AG04450 (cell line): ENCODE data around the gene IFIT5. TPM values are rescaled to one million over a fixed set of nuclear protein-coding genes. Genes with fewer than 3 reads are reported as not detected.
"Not testable (repeated sequence)": the region's sequence is repeated elsewhere in the genome, so short reads cannot be mapped to it uniquely, and the experiment has no call there.

ENCODE experiments used
- CTCF ChIA-PET: fragments of 300-600, 350-600 bp; formaldehyde crosslinking; extraction: SDS; loops from one replicate; lab custom pipeline; 2022; ENCODE audit warnings: antibody characterized with exemption, inconsistent platforms; lab: Charles Lee
- POLR2A ChIA-PET: fragments of 350-600 bp; formaldehyde crosslinking; extraction: SDS; loops from one replicate; lab custom pipeline; 2021; ENCODE audit warnings: antibody characterized with exemption, inconsistent platforms; lab: Yijun Ruan, JAX
- DNase-seq: peaks from one replicate; pipeline ENCODE4 v3.0.0-alpha.2; 2011; ENCODE audit warnings: low read depth, low spot score
- H3K27ac ChIP-seq: one replicate; pipeline ENCODE4 v1.5.1; 2012; ENCODE audit warnings: low read depth, low read length, control low read depth
- H3K27me3 ChIP-seq: one replicate; pipeline ENCODE4 v1.6.0; 2012; ENCODE audit warnings: low read length; ENCODE audit not compliant: control insufficient read depth, insufficient read depth
- H3K4me3 ChIP-seq: 2 replicates; pipeline ENCODE4 v1.5.1; 2011; ENCODE audit warnings: mild to moderate bottlenecking, low read depth, low read length, control low read depth
- H3K9me3 ChIP-seq: 2 replicates; pipeline ENCODE4 v1.5.1; 2012; ENCODE audit warnings: low read length; ENCODE audit not compliant: control insufficient read depth, insufficient read depth
- CTCF ChIP-seq: IDR thresholded peaks from 2 replicates; pipeline ENCODE4 v1.5.1; 2011; ENCODE audit warnings: low read depth, low read length, control low read depth, inconsistent platforms
- polyA plus RNA-seq: library from polyadenylated mRNA; depleted of rRNA; stranded (reverse); fragments of >200 nt; gene quantifications from 2 replicates; pipeline ENCODE4 v1.2.3, GENCODE V29; 2011

Gene IFIT5
- polyA plus RNA-seq, 1 experiment, result 14.9 TPM

DNA sequence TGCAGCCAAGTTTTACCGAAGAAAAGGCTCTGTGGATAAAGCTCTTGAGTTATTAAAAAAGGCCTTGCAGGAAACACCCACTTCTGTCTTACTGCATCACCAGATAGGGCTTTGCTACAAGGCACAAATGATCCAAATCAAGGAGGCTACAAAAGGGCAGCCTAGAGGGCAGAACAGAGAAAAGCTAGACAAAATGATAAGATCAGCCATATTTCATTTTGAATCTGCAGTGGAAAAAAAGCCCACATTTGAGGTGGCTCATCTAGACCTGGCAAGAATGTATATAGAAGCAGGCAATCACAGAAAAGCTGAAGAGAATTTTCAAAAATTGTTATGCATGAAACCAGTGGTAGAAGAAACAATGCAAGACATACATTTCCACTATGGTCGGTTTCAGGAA lies 11.3 kb upstream of the IFIT5 start:
- no peaks in the 10 kb centered on the region for H3K27me3 ChIP-seq
- no peak for TF ChIP-seq CTCF
- ChIA-PET POLR2A (no interaction called here), CTCF (interaction anchor here (1.6 kb wide), 1 partner anchor 185 kb away, joined by 5 read pairs; no protein-coding TSS in a partner anchor)
- peaks cover 2% of the 10 kb centered on the region; the same call in 1 of the 2 replicates for H3K9me3 ChIP-seq
- H3K4me3 ChIP-seq, result no peak overlapping the region
- no peak overlapping the region for H3K27ac ChIP-seq
- no peak for DNase-seq

DNA sequence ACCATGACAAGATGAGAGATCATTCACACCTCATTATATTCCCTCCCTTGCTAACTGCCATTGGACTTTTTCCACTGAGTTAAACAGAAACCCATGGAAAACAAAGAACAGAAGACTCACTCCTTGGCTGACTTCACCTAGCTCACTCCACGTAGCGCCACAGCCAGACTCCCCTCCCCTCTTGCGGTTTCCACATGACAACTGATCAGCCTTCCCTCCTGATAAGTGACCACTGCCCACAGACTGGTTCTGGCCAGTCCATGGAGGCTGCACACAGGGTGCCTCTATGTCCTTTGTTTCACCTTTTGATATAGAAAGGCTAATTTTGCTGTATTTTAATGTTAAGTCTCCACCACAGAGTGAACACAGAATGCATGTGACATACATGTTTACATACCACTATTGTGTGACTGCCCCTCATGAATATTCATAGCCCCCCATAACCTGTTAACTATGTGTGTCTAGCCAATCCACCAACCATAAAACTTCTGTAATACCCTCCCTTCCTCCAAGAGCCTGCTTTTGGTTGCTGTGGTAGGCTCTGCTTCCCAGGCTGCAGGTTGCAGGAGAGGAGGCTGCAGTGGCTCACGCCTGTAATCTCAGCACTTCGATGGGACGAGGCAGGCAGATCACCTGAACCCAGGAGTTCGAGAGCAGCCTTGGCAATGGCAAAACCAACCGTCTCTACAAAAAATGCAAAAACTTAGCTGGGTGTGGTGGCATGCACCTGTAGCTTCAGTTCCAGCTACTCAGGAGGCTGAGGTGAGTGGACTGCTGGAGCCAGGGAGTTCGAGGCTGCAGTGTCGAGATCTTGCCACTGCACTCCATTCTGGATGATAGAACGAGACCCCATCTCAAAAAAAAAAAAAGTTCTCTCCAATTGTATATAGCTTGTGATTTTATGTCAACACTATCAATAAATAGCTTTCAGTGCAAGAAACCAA lies 10.0 kb upstream of the IFIT5 start:
- H3K27me3 ChIP-seq, result no peaks in the 10 kb centered on the region
- DNase-seq, result no peak
- no peak for TF ChIP-seq CTCF
- no peak overlapping the region for H3K27ac ChIP-seq
- POLR2A ChIA-PET, result interaction anchor here (0.7 kb wide), 1 partner anchor 74 kb away, joined by 4 read pairs; no protein-coding TSS in a partner anchor
- H3K4me3 ChIP-seq, result no peak overlapping the region
- CTCF ChIA-PET, result no interaction called here
- H3K9me3 ChIP-seq, result peaks cover 2% of the 10 kb centered on the region; the same call in 1 of the 2 replicates

DNA sequence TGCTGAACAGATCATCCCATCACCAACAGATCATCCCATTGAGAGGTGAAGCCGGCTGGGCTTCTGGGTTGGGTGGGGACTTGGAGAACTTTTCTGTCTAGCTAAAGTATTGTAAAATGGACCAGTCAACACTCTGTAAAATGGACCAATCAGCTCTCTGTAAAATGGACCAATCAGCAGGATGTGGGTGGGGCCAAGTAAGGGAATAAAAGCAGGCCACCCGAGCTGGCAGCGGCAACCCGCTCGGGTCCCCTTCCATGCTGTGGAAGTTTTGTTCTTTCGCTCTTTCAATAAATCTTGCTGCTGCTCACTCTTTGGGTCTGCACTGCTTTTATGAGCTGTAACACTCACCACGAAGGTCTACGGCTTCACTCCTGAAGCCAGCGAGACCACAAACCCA lies 8.2 kb upstream of the IFIT5 start:
- H3K4me3 ChIP-seq, H3K27me3 ChIP-seq, POLR2A ChIA-PET, H3K27ac ChIP-seq, DNase-seq, H3K9me3 ChIP-seq: not testable (repeated sequence)
- CTCF ChIA-PET, result interaction anchor here (1.0 kb wide), 1 partner anchor 1460 kb away, joined by 3 read pairs; no protein-coding TSS in a partner anchor

DNA sequence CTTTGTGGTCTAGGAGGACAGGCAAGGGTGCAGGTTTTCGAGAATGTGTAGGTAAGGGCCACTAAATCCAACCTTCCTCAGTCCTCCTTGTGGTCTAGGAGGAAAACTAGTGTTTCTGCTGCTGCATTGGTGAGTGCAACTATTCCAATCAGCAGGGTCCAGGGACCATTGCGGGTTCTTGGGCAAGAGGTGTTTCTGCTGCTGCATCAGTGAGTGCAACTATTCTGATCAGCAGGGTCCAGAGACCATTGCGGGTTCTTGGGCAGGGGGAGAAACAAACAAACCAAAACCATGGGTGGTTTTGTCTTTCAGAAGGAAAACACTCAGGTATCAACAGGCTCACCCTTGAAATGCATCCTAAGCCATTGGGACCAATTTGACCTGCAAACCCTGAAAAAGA lies 6.6 kb upstream of the IFIT5 start:
- CTCF ChIA-PET, H3K9me3 ChIP-seq, H3K4me3 ChIP-seq, DNase-seq, POLR2A ChIA-PET, H3K27me3 ChIP-seq, H3K27ac ChIP-seq: not testable (repeated sequence)

GRCh38 chr10:89409282-89409681 lies 5.1 kb upstream of the IFIT5 start:
- H3K4me3 ChIP-seq, H3K27me3 ChIP-seq, POLR2A ChIA-PET, DNase-seq, H3K9me3 ChIP-seq, H3K27ac ChIP-seq: not testable (repeated sequence)
- CTCF ChIA-PET, result interaction anchor here (0.5 kb wide), 1 partner anchor 41 kb away, joined by 3 read pairs; no protein-coding TSS in a partner anchor

DNA sequence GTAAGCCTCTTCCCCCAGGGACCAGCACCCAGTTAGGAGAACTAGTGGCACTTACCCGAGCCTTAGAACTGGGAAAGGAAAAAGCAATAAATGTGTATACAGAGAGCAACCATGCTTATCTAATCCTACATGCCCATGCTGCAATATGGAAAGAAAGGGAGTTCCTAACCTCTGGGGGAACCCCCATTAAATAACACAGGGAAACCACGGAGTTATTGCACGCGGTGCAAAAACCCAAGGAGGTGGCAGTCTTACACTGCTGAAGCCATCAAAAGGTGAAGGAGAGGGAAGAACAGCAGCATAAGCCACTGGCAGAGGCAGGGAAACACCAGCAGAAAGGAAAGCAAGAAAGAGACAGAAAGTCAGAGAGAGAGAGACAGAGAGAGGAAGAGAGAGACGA lies 3.8 kb upstream of the IFIT5 start:
- H3K9me3 ChIP-seq, H3K27me3 ChIP-seq, POLR2A ChIA-PET, DNase-seq, CTCF ChIA-PET, H3K4me3 ChIP-seq, H3K27ac ChIP-seq: not testable (repeated sequence)

- CTCF ChIA-PET, H3K4me3 ChIP-seq, POLR2A ChIA-PET, DNase-seq, H3K27me3 ChIP-seq, H3K27ac ChIP-seq, H3K9me3 ChIP-seq: not testable (repeated sequence)
Measured at GRCh38 chr10:89411135-89411534, 3.2 kb upstream of the IFIT5 start.

DNA sequence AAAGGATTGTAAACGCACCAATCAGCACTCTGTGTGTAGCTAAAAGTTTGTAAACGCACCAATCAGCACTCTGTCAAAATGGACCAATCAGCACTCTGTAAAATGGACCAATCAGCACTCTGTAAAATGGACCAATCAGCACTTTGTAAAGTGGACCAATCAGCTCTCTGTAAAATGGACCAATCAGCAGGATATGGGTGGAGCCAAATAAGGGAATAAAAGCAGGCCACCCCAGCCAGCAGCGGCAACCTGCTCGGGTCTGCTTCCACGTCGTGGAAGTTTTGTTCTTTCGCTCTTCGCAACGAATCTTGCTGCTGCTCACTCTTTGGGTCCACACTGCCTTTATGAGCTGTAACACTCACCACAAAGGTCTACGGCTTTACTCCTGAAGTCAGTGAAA lies 2.1 kb upstream of the IFIT5 start:
- H3K27me3 ChIP-seq, H3K4me3 ChIP-seq, DNase-seq, H3K9me3 ChIP-seq, POLR2A ChIA-PET, H3K27ac ChIP-seq: not testable (repeated sequence)
- CTCF ChIA-PET, result interaction anchor here (1.5 kb wide), 1 partner anchor 315 kb away, joined by 4 read pairs; no protein-coding TSS in a partner anchor
